PC-3 (cell line): ENCODE measurements around the gene IQCE.

ENCODE experiments used
- CTCF ChIP-seq: fragments of 300-600 bp; sonication (generic); conservative IDR thresholded peaks from 2 replicates; pipeline ENCODE4 v1.5.1; 2017; ENCODE audit warnings: antibody characterized with exemption, low read depth, mild to moderate bottlenecking, low read length
- EZH2 ChIP-seq: fragments of 300-600 bp; sonication (generic); IDR thresholded peaks from one replicate; pipeline ENCODE4 v1.6.1; 2017; ENCODE audit warnings: antibody characterized with exemption, mild to moderate bottlenecking, low read length; ENCODE audit not compliant: unreplicated experiment

GRCh38 chr7:2613931-2614600 is 55.3 kb downstream of the IQCE start:
- TF ChIP-seq CTCF, result no peak
- no peak for TF ChIP-seq EZH2
